Kidney glomerular epithelial cell (primary cell): ENCODE data around the gene KCNK1.
A peak's percentile ranks its signal among the peaks of the same experiment; 100 is the strongest.
"Not testable (repeated sequence)": the region's sequence is repeated elsewhere in the genome, so short reads cannot be mapped to it uniquely, and the experiment has no call there.

Experiments
- DNase-seq: peaks from one replicate; lab custom pipeline; 2025; lab: John Stamatoyannopoulos, UW

The KCNK1 gene

GRCh38 chr1:233607252-233608119 is 6.4 kb upstream of the KCNK1 start:
- DNase-seq: no peak

DNA sequence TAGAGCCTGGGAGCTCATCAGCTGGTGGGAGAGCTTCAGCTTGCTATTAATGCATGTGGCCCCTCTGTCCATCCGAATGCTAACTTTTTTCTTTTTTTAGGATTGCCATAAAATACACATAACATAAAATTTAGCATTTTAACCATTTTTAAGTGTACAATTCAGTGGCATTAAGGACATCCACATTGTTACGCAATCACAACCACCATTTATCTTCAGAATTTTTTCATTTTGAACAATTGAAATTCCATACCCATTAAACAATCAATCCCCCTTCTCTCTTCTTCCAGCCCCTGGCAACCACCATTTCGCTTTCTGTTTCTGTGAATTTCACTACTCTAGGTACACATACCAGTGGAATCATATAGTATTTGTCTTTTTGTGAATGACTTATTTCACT is 4.9 kb upstream of the KCNK1 start:
- DNase-seq: no peak

DNA sequence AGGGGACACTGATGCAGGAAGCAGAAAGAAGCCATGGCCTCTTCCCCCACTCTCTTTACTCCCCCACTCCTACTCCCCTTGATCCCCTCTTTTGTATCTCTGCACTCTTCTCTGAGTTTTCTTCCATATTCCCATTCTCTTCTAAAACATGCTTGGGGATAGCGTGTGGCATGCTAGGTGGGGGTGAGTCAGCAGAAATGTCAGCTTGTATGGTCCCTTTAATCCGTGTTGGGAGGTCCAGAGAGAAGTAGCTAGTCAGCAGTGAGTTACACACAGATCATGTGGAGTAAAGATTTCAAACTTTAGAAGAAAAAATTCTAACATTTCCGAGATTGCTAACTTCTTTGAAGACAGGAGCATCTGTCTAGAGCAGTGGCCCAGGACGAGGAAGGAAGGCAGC is 4.0 kb upstream of the KCNK1 start:
- DNase-seq: no peak

DNA sequence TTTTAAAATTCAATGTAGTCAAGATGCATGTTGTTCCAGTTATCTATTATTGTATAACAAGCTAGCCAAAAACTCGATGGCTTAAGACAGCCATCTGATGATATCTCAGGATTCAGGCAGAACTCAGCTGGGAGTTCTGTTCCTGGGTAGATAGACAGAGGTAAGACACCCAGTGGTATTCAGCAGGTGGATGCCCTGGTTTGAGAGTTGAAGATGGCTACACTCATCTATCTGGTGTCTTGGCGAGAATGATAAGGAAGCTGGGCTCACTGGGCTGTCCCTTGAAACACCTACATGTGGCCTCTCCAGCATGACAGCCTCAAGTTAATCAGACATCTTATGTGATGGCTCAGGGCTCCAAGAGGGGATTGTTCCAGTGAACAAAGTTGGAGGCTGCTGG is 3.3 kb upstream of the KCNK1 start:
- no peak for DNase-seq

DNA sequence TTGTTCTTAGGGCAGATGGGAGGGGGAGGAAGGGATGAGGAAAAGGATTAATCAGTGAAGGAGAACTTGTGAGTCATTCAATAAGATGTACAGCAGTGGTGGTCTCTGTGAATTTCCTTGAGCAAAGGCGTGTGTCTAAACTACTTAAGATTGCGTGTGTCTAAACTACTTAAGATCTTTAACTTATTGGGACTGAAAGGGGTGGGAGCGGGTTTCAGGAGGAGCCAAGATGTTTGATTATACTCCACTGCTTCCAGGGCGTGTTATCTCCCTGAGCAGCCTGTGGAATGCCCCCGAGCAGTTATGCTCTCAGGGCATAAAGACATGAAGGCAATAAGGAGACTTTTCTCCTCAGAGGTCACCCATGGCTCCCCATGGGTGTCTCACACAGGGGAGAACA is 2.5 kb upstream of the KCNK1 start:
- DNase-seq: not testable (repeated sequence)

DNA sequence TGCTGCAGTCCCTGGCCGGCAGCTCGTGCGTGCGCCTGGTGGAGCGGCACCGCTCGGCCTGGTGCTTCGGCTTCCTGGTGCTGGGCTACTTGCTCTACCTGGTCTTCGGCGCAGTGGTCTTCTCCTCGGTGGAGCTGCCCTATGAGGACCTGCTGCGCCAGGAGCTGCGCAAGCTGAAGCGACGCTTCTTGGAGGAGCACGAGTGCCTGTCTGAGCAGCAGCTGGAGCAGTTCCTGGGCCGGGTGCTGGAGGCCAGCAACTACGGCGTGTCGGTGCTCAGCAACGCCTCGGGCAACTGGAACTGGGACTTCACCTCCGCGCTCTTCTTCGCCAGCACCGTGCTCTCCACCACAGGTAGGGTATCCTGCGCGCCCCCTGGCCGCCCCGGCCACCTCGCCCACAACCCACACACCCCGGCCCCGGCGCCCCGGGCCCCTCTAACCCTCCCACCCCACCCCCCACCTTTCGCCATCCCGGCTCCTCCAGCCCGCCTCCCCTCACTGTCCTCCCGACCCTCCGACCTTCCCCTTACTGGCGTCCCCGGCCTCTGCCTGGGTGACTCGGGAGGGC is 352 bp downstream of the KCNK1 start:
- peak; percentile 64 for DNase-seq

DNA sequence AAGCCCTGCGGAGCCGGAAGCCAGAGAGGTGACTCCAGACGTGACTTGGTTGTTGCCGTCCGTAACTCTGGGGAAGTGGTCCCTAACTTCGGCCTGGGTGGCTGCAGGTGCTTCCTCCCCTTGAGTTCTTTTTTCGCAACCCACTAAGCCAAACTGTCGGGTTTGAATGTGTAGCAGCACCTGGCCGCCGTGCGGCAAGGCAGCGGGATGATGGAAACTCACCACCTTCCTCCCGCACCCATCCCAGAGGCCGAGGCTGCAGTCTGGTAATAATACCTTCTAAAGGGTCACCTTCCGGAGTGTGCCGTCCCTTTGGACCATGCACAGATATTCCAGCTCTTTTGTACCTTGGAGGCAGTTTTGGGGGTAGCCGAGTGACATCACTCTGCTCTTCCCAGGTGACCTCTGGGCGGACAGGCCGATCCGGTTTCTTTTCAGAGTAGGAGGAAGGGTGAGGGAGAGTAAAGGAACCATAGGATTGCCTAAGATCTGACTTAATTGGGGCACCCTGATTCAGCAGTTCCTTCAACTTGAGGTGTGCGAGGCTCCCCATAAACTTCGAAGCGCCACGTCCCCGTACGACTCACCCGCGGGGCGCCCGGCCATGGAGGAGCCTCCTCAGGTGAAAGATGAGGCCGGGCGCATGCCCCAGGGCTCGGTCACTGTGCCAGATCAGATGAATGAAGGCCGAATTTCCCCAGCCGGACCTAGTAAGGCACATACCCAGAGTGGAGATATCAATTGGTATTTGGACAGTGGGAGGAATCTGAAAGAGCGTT is 1.0 kb downstream of the KCNK1 start:
- no peak for DNase-seq

DNA sequence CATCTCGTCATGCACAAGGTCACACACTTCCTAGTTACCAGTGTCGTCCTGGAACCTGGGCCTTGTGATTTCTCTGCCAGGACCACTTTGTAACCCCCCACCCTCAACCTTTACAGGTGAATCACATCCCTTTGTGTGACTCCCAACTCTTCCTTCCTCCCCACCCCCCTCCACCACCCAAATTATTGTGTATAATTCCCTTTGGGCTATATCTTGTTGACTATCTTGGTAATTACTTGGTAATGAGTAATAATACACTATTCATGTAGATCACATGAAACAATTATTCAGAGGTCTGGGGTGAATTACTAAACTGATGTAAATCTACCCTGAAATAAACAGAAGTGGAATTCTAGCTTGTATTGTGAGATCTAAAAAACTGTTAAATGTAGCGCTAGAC is 1.7 kb downstream of the KCNK1 start:
- DNase-seq: no peak

DNA sequence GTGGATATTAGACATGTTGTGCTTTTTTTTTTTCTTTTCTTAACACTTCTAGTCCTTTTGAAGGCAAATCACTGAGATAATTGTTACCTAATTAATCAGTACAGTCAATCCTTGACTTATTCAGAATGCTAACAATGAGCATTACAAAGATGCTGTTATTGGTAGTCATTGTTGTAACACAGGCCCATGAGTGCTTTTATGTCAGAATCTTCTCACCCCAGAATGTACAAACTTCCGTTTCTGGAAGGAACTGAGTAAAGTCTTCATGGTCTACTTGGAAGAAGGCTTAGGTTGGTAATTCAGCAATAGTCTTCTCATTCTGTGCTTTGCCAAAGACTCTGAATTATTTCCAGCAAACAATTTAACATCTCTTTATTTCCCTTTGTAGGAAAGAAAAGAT is 3.1 kb downstream of the KCNK1 start:
- DNase-seq: no peak

DNA sequence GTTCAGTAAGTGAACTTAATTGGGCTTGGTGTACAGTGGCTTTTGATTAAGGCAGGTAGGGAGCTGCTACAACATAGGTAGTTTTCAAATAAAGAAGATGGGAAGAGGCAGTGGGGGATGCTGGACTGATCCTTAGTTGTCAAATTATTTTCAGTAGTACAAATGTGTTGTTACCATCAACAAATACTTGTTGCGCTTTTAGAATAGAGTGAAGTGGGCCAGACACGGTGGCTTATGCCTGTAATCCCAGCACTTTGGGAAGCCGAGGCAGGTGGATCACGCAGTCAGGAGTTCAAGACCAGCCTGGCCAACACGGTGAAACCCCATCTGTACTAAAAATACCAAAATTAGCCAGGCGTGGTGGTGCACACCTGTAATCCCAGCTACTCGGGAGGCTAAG is 5.5 kb downstream of the KCNK1 start:
- DNase-seq: not testable (repeated sequence)

DNA sequence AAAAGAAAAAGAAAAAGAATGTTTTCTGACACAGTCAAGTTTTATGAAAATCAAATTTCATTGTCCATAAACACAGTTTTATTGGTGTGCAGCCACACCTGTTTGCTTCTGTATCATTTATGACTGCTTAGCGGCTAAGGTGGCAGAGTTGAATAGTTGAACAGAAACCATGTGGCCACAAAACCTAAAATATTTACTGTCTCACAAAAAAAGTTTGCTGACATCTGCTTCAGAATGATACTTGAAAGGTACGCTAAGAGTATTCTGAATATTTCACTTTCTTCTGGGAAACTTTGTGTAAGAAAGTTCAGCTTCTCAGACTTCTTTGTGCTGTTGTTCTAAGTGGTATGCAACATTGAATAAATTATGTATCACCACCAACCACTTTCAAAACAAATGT is 6.2 kb downstream of the KCNK1 start:
- no peak for DNase-seq

DNA sequence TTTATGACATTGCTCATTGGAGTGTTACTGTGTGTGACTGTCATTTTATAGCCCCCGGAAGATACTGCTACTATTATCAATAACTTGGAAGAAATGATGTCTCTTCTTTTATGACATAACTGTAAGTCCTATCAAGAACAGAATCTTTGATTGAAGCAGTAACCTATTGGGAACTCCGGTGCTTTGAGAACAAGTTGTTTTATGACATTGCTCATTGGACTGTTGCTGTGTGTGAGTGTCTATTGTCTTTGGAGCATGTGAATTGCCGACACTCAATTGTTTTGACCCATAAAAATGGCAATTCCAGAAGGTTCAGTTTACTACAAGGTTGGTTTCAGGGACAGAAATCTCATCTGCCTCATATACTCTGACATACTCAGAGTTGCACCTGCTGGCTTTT is 8.0 kb downstream of the KCNK1 start:
- no peak for DNase-seq

- DNase-seq: no peak
These were observed 10.4 kb downstream of the KCNK1 start for GRCh38 chr1:233624289-233624688.

GRCh38 chr1:233625087-233625486 is 11.2 kb downstream of the KCNK1 start:
- DNase-seq: no peak

DNA sequence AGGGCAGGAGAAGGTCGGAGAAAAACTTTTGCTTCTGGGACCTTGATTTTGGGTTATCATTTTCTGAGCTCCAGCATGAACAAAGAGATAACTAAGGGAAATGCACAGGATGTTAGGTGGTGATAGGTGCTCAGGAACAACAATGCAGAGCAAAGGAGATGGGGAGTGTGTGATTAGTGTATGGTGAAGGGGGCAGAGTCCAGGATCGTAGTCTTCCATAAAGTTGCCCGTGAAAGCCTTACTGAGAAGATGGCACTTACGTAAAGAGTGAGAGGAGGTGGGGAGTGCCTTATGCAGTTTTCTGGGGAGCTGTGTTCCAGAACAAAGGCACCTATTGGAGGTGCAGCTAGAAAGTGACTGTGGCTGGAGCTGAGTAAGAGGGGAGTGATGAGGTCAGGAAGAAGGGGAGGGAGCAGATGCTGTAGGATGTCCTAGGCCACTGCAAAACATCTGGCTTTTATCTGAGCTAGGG is 11.6 kb downstream of the KCNK1 start:
- no peak for DNase-seq

- no peak for DNase-seq
These were observed 13.5 kb downstream of the KCNK1 start for GRCh38 chr1:233627376-233627775.

- DNase-seq: no peak
These were observed 13.9 kb downstream of the KCNK1 start for GRCh38 chr1:233627823-233628222.

DNA sequence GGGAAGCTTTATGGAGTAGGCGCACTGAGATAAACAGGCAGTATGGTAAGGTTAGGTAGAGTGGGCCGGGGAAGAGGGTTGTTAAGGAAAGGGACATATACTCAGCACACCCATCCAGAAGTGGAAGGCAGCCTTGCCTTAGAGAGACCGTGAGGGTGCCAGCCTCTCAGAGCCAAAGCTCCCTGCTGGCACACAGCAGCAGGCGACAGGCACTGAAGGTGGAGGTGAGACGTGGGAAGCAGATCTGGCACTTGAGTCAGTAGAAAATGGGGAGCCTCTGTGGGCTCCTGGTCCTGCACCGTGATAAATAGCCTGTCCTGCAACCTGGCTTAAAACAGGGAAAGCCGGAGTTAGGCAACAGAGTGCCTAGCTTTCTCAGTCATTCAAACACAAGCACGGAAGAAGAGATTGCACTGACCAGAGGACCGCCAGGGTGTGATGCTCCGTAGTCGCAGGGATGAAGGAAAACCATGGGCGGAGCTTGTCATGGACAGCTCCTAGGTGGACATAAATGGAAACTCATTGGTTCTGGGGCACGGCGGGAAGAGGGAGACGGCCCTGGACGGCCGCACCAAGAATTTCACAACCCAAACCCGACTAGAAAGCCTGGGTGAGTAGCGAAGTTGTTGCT is 15.5 kb downstream of the KCNK1 start:
- DNase-seq: no peak

GRCh38 chr1:233631810-233632405 is 18.0 kb downstream of the KCNK1 start:
- DNase-seq: peak; percentile 42

GRCh38 chr1:233632436-233632835 is 18.5 kb downstream of the KCNK1 start:
- DNase-seq: no peak

- no peak for DNase-seq
These were observed 22.0 kb downstream of the KCNK1 start for GRCh38 chr1:233635765-233636502.
